ENCODE results near the gene PHYKPL. TPM values are rescaled to one million over a fixed set of nuclear protein-coding genes. Genes with fewer than 3 reads are reported as not detected.
"Not testable (repeated sequence)": the region's sequence is repeated elsewhere in the genome, so short reads cannot be mapped to it uniquely, and the experiment has no call there.

Gene PHYKPL
- total and polyA plus RNA-seq, 7 experiments from 2014 or later = 38.8 to 265 (median 143) TPM

DNA sequence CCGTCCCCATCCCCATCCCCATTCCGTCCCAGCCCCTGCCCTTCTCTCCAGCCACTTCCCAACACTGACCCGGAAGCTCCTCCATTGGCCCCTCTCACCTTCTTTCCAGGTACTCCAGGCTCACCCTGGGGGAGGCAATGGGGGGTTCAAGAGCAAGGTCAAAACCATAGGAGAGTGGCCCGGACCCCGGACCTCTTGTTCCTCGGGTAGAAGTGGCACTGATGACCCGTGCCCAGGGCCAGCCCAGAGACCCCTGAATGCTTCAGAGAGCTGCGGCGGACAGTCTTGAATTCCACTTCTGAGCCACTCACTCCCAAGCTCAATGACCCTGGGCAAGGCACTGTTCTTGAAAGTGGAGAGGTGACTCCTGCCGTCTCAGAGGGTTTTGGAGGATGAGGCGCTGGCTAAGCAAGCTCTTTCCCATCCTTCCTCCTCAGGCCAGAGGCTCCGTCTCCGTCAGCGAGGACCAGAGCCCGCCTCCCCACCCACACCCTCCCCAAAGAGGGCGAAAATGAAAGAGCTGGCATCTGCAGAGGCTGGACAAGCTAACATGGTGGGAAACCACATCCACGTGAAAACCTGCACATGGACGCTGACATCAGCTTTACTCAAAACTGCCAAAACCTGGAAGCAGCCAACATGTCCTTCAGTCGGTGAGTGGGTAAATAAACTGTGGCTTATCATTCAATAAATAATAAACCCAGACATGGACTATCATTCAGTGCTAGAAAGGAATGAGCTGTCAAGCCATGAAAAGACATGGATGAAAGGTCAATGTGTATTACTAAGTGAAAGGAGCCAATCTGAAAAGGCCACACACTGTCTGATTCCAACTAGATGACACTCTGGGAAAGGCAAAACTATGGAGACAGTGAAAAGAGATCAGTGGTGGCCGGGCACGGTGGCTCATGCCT is 27.3 kb upstream of the PHYKPL start:
- intact Hi-C loops (cut with micrococcal nuclease) = no loop called here
- ChIA-PET POLR2A (no interaction called here), CTCF (no interaction called here)
- Mint-ChIP-seq H3K27ac (peak overlapping the region in 1 of 9 donors; percentile 67), H3K4me3 (no peak overlapping the region), H3K9me3 (peaks cover 0 to 6% (median 0%) of the 10 kb centered on the region in 11 donors), H3K27me3 (no peaks in the 10 kb centered on the region), H3K4me1 (no peaks in the 10 kb centered on the region), H3K36me3 (no peaks in the 10 kb centered on the region)
- ATAC-seq = no peak
- H3K9me3 ChIP-seq (ENCODE audit: control insufficient read depth in 2 of 3, low read length in 3 of 3) = no peaks in the 10 kb centered on the region
- no peaks in the 10 kb centered on the region for H3K36me3 ChIP-seq (ENCODE audit: control insufficient read depth in 2 of 3, insufficient read depth in 3 of 3, low read length in 3 of 3)
- no peaks in the 10 kb centered on the region for H3K27me3 ChIP-seq (ENCODE audit: control insufficient read depth in 2 of 2, insufficient read depth in 2 of 2, low read length in 2 of 2)
- no peaks in the 10 kb centered on the region for H3K4me1 ChIP-seq (ENCODE audit: control insufficient read depth in 2 of 2, insufficient read depth in 2 of 2, low read length in 2 of 2)
- no peak overlapping the region for H3K27ac ChIP-seq (ENCODE audit: low read depth, low read length)
- no peak overlapping the region for H3K4me3 ChIP-seq (ENCODE audit: low read length)
- DNase-seq = no peak

DNA sequence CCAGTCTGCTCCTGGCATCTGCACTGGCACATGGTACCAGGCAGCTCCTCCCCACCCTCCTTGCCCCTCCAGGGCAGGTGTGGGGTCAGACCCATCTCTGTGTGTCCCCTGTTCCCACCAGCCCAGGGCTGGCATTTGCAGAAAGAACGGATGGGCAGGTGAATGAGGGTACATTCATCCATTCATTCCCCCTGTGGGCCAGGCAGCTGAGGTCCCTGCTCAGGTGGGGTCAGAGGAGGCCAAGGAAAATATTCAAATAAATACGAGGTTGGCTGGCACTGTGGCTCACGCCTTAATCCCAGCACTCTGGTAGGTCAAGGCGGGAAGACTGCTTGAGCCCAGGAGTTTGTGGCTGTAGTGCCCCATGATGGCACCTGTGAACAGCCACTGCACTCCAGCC is 25.0 kb upstream of the PHYKPL start:
- Mint-ChIP-seq H3K27me3 (no peaks in the 10 kb centered on the region), H3K4me3 (no peak overlapping the region), H3K36me3 (no peaks in the 10 kb centered on the region), H3K27ac (peak overlapping the region in 2 of 9 donors; percentile 14 to 18), H3K4me1 (no peaks in the 10 kb centered on the region), H3K9me3 (peaks cover 0 to 2% (median 0%) of the 10 kb centered on the region in 11 donors)
- intact Hi-C loops (cut with micrococcal nuclease) = no loop called here
- Histone ChIP-seq H3K36me3 (ENCODE audit: control insufficient read depth in 2 of 3, insufficient read depth in 3 of 3, low read length in 3 of 3) (no peaks in the 10 kb centered on the region), H3K4me1 (ENCODE audit: control insufficient read depth in 2 of 2, insufficient read depth in 2 of 2, low read length in 2 of 2) (no peaks in the 10 kb centered on the region), H3K27me3 (ENCODE audit: control insufficient read depth in 2 of 2, insufficient read depth in 2 of 2, low read length in 2 of 2) (no peaks in the 10 kb centered on the region), H3K27ac (ENCODE audit: low read depth, low read length) (no peak overlapping the region), H3K9me3 (ENCODE audit: control insufficient read depth in 2 of 3, low read length in 3 of 3) (no peaks in the 10 kb centered on the region), H3K4me3 (ENCODE audit: low read length) (no peak overlapping the region)
- DNase-seq (no peak), ATAC-seq (no peak)
- POLR2A ChIA-PET = no interaction called here
- CTCF ChIA-PET = interaction anchor here (0.6 kb wide), 1 partner anchor 8 kb away, joined by 4 read pairs; no protein-coding TSS in a partner anchor

- Mint-ChIP-seq H3K9me3 (no peaks in the 10 kb centered on the region), H3K27me3 (no peaks in the 10 kb centered on the region), H3K36me3 (no peaks in the 10 kb centered on the region), H3K27ac (no peak overlapping the region), H3K4me3 (no peak overlapping the region), H3K4me1 (no peaks in the 10 kb centered on the region)
- POLR2A ChIA-PET = no interaction called here
- H3K27ac ChIP-seq (ENCODE audit: low read depth, low read length) = no peak overlapping the region
- CTCF ChIA-PET = no interaction called here
- H3K36me3 ChIP-seq (ENCODE audit: control insufficient read depth in 2 of 3, insufficient read depth in 3 of 3, low read length in 3 of 3) = no peaks in the 10 kb centered on the region
- H3K9me3 ChIP-seq (ENCODE audit: control insufficient read depth in 2 of 3, low read length in 3 of 3) = no peaks in the 10 kb centered on the region
- no peak for ATAC-seq
- no peak overlapping the region for H3K4me3 ChIP-seq (ENCODE audit: low read length)
- no peaks in the 10 kb centered on the region for H3K4me1 ChIP-seq (ENCODE audit: control insufficient read depth in 2 of 2, insufficient read depth in 2 of 2, low read length in 2 of 2)
- no peaks in the 10 kb centered on the region for H3K27me3 ChIP-seq (ENCODE audit: control insufficient read depth in 2 of 2, insufficient read depth in 2 of 2, low read length in 2 of 2)
- intact Hi-C loops (cut with micrococcal nuclease) = no loop called here
- DNase-seq = no peak
Observed at GRCh38 chr5:178256746-178257145, 24.1 kb upstream of the PHYKPL start.

GRCh38 chr5:178253632-178254031 is 21.0 kb upstream of the PHYKPL start:
- H3K4me1 ChIP-seq (ENCODE audit: control insufficient read depth in 2 of 2, insufficient read depth in 2 of 2, low read length in 2 of 2); H3K4me3 ChIP-seq (ENCODE audit: low read length); POLR2A ChIA-PET; H3K9me3 Mint-ChIP-seq; H3K27me3 ChIP-seq (ENCODE audit: control insufficient read depth in 2 of 2, insufficient read depth in 2 of 2, low read length in 2 of 2); H3K27ac Mint-ChIP-seq; ATAC-seq; DNase-seq; H3K9me3 ChIP-seq (ENCODE audit: control insufficient read depth in 2 of 3, low read length in 3 of 3); H3K4me3 Mint-ChIP-seq; H3K36me3 ChIP-seq (ENCODE audit: control insufficient read depth in 2 of 3, insufficient read depth in 3 of 3, low read length in 3 of 3); H3K27me3 Mint-ChIP-seq; H3K27ac ChIP-seq (ENCODE audit: low read depth, low read length); intact Hi-C loops (cut with micrococcal nuclease); H3K36me3 Mint-ChIP-seq: not testable (repeated sequence)
- CTCF ChIA-PET = interaction anchor here (1.0 kb wide), 1 partner anchor 31 kb away, joined by 3 read pairs; no protein-coding TSS in a partner anchor
- H3K4me1 Mint-ChIP-seq = peaks cover 0 to 15% (median 5%) of the 10 kb centered on the region in 7 donors

DNA sequence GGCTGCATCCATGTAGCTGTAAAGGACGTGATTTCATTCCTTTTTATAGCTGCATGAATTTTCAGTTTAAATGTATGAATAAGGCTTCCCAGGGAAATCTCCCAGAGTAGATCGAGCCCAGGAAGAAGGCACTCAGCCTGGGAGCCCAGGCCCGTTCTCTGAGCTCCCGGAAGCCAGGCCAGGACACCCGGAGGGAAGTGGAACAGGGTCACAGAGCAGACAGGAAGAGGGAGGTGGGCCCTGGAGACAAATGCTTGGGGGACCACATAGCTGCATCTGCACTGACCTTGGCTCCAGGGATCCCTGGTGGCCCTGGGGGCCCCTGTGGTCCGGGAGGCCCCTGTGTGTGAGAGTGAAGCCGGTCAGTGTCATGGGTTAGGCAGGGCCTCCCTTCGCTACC is 19.7 kb upstream of the PHYKPL start:
- Histone ChIP-seq H3K4me3 (ENCODE audit: low read length) (no peak overlapping the region), H3K36me3 (ENCODE audit: control insufficient read depth in 2 of 3, insufficient read depth in 3 of 3, low read length in 3 of 3) (no peaks in the 10 kb centered on the region), H3K27me3 (ENCODE audit: control insufficient read depth in 2 of 2, insufficient read depth in 2 of 2, low read length in 2 of 2) (no peaks in the 10 kb centered on the region), H3K9me3 (ENCODE audit: control insufficient read depth in 2 of 3, low read length in 3 of 3) (no peaks in the 10 kb centered on the region), H3K27ac (ENCODE audit: low read depth, low read length) (no peak overlapping the region), H3K4me1 (ENCODE audit: control insufficient read depth in 2 of 2, insufficient read depth in 2 of 2, low read length in 2 of 2) (peaks cover 5 to 10% of the 10 kb centered on the region in 2 donors)
- ATAC-seq = no peak
- no peak for DNase-seq
- POLR2A ChIA-PET = no interaction called here
- intact Hi-C loops (cut with micrococcal nuclease) = no loop called here
- H3K4me1 Mint-ChIP-seq = peaks cover 0 to 15% (median 5%) of the 10 kb centered on the region in 7 donors
- peaks cover 0 to 5% (median 0%) of the 10 kb centered on the region in 11 donors for H3K9me3 Mint-ChIP-seq
- H3K36me3 Mint-ChIP-seq = no peaks in the 10 kb centered on the region
- no peak overlapping the region for H3K27ac Mint-ChIP-seq
- no peak overlapping the region for H3K4me3 Mint-ChIP-seq
- CTCF ChIA-PET = no interaction called here
- H3K27me3 Mint-ChIP-seq = peaks cover 0 to 2% (median 0%) of the 10 kb centered on the region in 5 donors

- H3K4me3 Mint-ChIP-seq = no peak overlapping the region
- POLR2A ChIA-PET = interaction anchor here (0.7 kb wide), 1 partner anchor 361 kb away, joined by 4 read pairs; no protein-coding TSS in a partner anchor
- Histone ChIP-seq H3K36me3 (ENCODE audit: control insufficient read depth in 2 of 3, insufficient read depth in 3 of 3, low read length in 3 of 3) (no peaks in the 10 kb centered on the region), H3K4me3 (ENCODE audit: low read length) (no peak overlapping the region), H3K4me1 (ENCODE audit: control insufficient read depth in 2 of 2, insufficient read depth in 2 of 2, low read length in 2 of 2) (peaks cover 5 to 10% of the 10 kb centered on the region in 2 donors), H3K27me3 (ENCODE audit: control insufficient read depth in 2 of 2, insufficient read depth in 2 of 2, low read length in 2 of 2) (no peaks in the 10 kb centered on the region), H3K9me3 (ENCODE audit: control insufficient read depth in 2 of 3, low read length in 3 of 3) (no peaks in the 10 kb centered on the region), H3K27ac (ENCODE audit: low read depth, low read length) (no peak overlapping the region)
- ATAC-seq (no peak), DNase-seq (no peak)
- H3K27ac Mint-ChIP-seq = no peak overlapping the region
- peaks cover 0 to 2% (median 0%) of the 10 kb centered on the region in 5 donors for H3K27me3 Mint-ChIP-seq
- H3K9me3 Mint-ChIP-seq = peaks cover 0 to 5% (median 0%) of the 10 kb centered on the region in 11 donors
- peaks cover 0 to 15% (median 9%) of the 10 kb centered on the region in 7 donors for H3K4me1 Mint-ChIP-seq
- no peaks in the 10 kb centered on the region for H3K36me3 Mint-ChIP-seq
- intact Hi-C loops (cut with micrococcal nuclease) = no loop called here
- CTCF ChIA-PET = no interaction called here
Observed at GRCh38 chr5:178250263-178250662, 17.7 kb upstream of the PHYKPL start.
